GM12872 (cell line): Measurements from ENCODE around the gene LRRC26.

Source experiments
- CTCF ChIP-seq: IDR thresholded peaks from 3 replicates; pipeline ENCODE4 v1.5.1; 2011; ENCODE audit warnings: low read depth, mild to moderate bottlenecking, low read length, moderate library complexity; ENCODE audit not compliant: insufficient read depth

LRRC26 gene

GRCh38 chr9:137178939-137179630 lies 9.2 kb upstream of the LRRC26 start:
- no peak for TF ChIP-seq CTCF

- no peak for TF ChIP-seq CTCF
Observed at GRCh38 chr9:137178201-137178938, 8.5 kb upstream of the LRRC26 start.

- peak; percentile 78 for TF ChIP-seq CTCF
Observed at GRCh38 chr9:137176302-137177182, 6.7 kb upstream of the LRRC26 start.

GRCh38 chr9:137175345-137175961 lies 5.6 kb upstream of the LRRC26 start:
- peak; percentile 41 for TF ChIP-seq CTCF

GRCh38 chr9:137174722-137175293 lies 5.0 kb upstream of the LRRC26 start:
- no peak for TF ChIP-seq CTCF

GRCh38 chr9:137173796-137174664 lies 4.2 kb upstream of the LRRC26 start:
- no peak for TF ChIP-seq CTCF
